ENCODE data around the gene KRTAP22-1. TPM values are rescaled to one million over a fixed set of nuclear protein-coding genes. Genes with fewer than 3 reads are reported as not detected.

The KRTAP22-1 gene
- total and polyA plus RNA-seq, 2 donors (not counting 1 experiment from before 2014, with no cell fraction given), result not detected

- POLR2A ChIA-PET, result no interaction called here
- H3K27ac Mint-ChIP-seq, result no peak overlapping the region
Observed at GRCh38 chr21:30612132-30612531, 11.2 kb downstream of the KRTAP22-1 start.

GRCh38 chr21:30613836-30614235 is 12.9 kb downstream of the KRTAP22-1 start, which contains the start of gene KRTAP6-1:
KRTAP6-1 (minus strand) TSS chr21:30613930; CDS start chr21:30613904, 26 bp downstream.
- H3K27me3 Mint-ChIP-seq, result no peaks in the 10 kb centered on the region
- no peaks in the 10 kb centered on the region for H4K20me1 ChIP-seq (ENCODE audit: control insufficient read depth, insufficient read depth, low read length, poor library complexity, severe bottlenecking)
- H3K9ac ChIP-seq (ENCODE audit: low read length), result no peak within 1 kb of the TSS
- H3K9me3 Mint-ChIP-seq (ENCODE audit: insufficient read depth), result peaks cover 9% of the 10 kb centered on the region
- no peak for ATAC-seq (ENCODE audit: low read depth)
- no peaks in the 10 kb centered on the region for H3K27me3 ChIP-seq (replicated peaks in 1 of 4; ENCODE audit: control extremely low read depth in 1 of 4, control insufficient read depth in 3 of 4, insufficient read depth in 4 of 4, low read length in 3 of 4)
- CTCF ChIA-PET, result no interaction called here
- H3K79me2 ChIP-seq (ENCODE audit: control insufficient read depth, insufficient read depth, low read length), result no peaks in the 10 kb centered on the region
- H3K27ac Mint-ChIP-seq, result no peak within 1 kb of the TSS
- H3K4me3 Mint-ChIP-seq, result no peak within 1 kb of the TSS
- TF ChIP-seq EZH2 (IDR thresholded peaks at IDR 0.05; ENCODE audit: borderline replicate concordance, insufficient read depth, low read depth, low read length, poor library complexity, severe bottlenecking), result no peak
- TF ChIP-seq CTCF (IDR thresholded peaks at IDR 0.05), result no peak
- intact Hi-C loops (cut with micrococcal nuclease), result no loop called here
- peaks cover 0 to 3% (median 0%) of the 10 kb centered on the region in 3 donors for H3K9me3 ChIP-seq (ENCODE audit: control extremely low read depth in 1 of 3, control insufficient read depth in 2 of 3, insufficient read depth in 1 of 3, low read length in 2 of 3)
- WGBS (ENCODE audit: insufficient coverage), result 75% methylated on average over 2 of the region's 2 CpGs
- no peaks in the 10 kb centered on the region for H3K36me3 ChIP-seq (replicated peaks in 1 of 2; ENCODE audit: control extremely low read depth in 1 of 2, control insufficient read depth in 1 of 2, extremely low read depth in 1 of 2, insufficient read depth in 2 of 2, low read length in 1 of 2)
- no peak within 1 kb of the TSS for H3K4me3 ChIP-seq (ENCODE audit: control extremely low read depth in 1 of 5, extremely low read depth in 1 of 5, insufficient read depth in 1 of 5, low read depth in 2 of 5, low read length in 4 of 5)
- H3K27ac ChIP-seq (ENCODE audit: low read length in 2 of 2), result no peak within 1 kb of the TSS
- no peaks in the 10 kb centered on the region for H3K4me1 Mint-ChIP-seq
- no peaks in the 10 kb centered on the region for H3K4me1 ChIP-seq (ENCODE audit: control insufficient read depth in 2 of 2, insufficient read depth in 2 of 2, low read length in 2 of 2)
- no peak within 1 kb of the TSS for H3K4me2 ChIP-seq (replicated peaks; ENCODE audit: low read depth, low read length, poor library complexity, severe bottlenecking)
- POLR2A ChIA-PET, result no interaction called here
- no peak for DNase-seq
- no peak within 1 kb of the TSS for H2AFZ ChIP-seq (ENCODE audit: insufficient read depth, low read depth, low read length, poor library complexity, severe bottlenecking)

More at GRCh38 chr21:30612132-30612531, 11.2 kb downstream of the KRTAP22-1 start:
- CTCF ChIA-PET, result no interaction called here
- Histone ChIP-seq H3K9ac (ENCODE audit: low read length) (no peak overlapping the region), H3K4me1 (ENCODE audit: control insufficient read depth in 2 of 2, insufficient read depth in 2 of 2, low read length in 2 of 2) (no peaks in the 10 kb centered on the region), H2AFZ (ENCODE audit: insufficient read depth, low read depth, low read length, poor library complexity, severe bottlenecking) (no peak overlapping the region), H3K4me2 (replicated peaks; ENCODE audit: low read depth, low read length, poor library complexity, severe bottlenecking) (no peak overlapping the region), H3K27me3 (replicated peaks in 1 of 4; ENCODE audit: control extremely low read depth in 1 of 4, control insufficient read depth in 3 of 4, insufficient read depth in 4 of 4, low read length in 3 of 4) (no peaks in the 10 kb centered on the region), H3K4me3 (ENCODE audit: control extremely low read depth in 1 of 5, extremely low read depth in 1 of 5, insufficient read depth in 1 of 5, low read depth in 2 of 5, low read length in 4 of 5) (no peak overlapping the region), H3K79me2 (ENCODE audit: control insufficient read depth, insufficient read depth, low read length) (no peaks in the 10 kb centered on the region), H4K20me1 (ENCODE audit: control insufficient read depth, insufficient read depth, low read length, poor library complexity, severe bottlenecking) (no peaks in the 10 kb centered on the region), H3K36me3 (replicated peaks in 1 of 2; ENCODE audit: control extremely low read depth in 1 of 2, control insufficient read depth in 1 of 2, extremely low read depth in 1 of 2, insufficient read depth in 2 of 2, low read length in 1 of 2) (no peaks in the 10 kb centered on the region), H3K27ac (ENCODE audit: low read length in 2 of 2) (no peak overlapping the region), H3K9me3 (ENCODE audit: control extremely low read depth in 1 of 3, control insufficient read depth in 2 of 3, insufficient read depth in 1 of 3, low read length in 2 of 3) (peaks cover 0 to 3% (median 0%) of the 10 kb centered on the region in 3 donors)
- H3K9me3 Mint-ChIP-seq (ENCODE audit: insufficient read depth), result peaks cover 9% of the 10 kb centered on the region
- TF ChIP-seq CTCF (IDR thresholded peaks at IDR 0.05), result no peak
- TF ChIP-seq EZH2 (IDR thresholded peaks at IDR 0.05; ENCODE audit: borderline replicate concordance, insufficient read depth, low read depth, low read length, poor library complexity, severe bottlenecking), result no peak
- no peaks in the 10 kb centered on the region for H3K4me1 Mint-ChIP-seq
- ATAC-seq (ENCODE audit: low read depth), result no peak
- intact Hi-C loops (cut with micrococcal nuclease), result no loop called here
- no peaks in the 10 kb centered on the region for H3K27me3 Mint-ChIP-seq
- H3K4me3 Mint-ChIP-seq, result no peak overlapping the region
- WGBS (ENCODE audit: insufficient coverage), result 88% methylated on average over 1 of the region's 2 CpGs
- DNase-seq, result no peak
